IMR-90 (cell line): Measurements from ENCODE around the gene PRKAG1. TPM values are rescaled to one million over a fixed set of nuclear protein-coding genes. Genes with fewer than 3 reads are reported as not detected.
A peak's percentile ranks its signal among the peaks of the same experiment; 100 is the strongest.

Experiments used
- ATAC-seq: fragments of 200-7000 bp; cut with Tn5 transposase; 2 replicates; pipeline ENCODE4 v1.9.1; 2020; ENCODE audit warnings: low read depth, mild to moderate bottlenecking, moderate library complexity
- BruUV-seq: library from RNA; stranded (reverse); fragments of 400-500 nt; replicated peaks from 2 replicates; lab custom pipeline; 2021; lab: Mats Ljungman, UMichigan
- CTCF ChIA-PET: fragments of 300-600 bp; formaldehyde crosslinking; extraction: SDS; loops from one replicate; lab custom pipeline; 2021; ENCODE audit warnings: antibody characterized with exemption; lab: Yijun Ruan, JAX
- POLR2A ChIA-PET: fragments of 300-600 bp; sonication (Branson Sonifier 250); formaldehyde crosslinking; loops from one replicate; lab custom pipeline; 2022; ENCODE audit warnings: antibody characterized with exemption; ENCODE audit not compliant: unreplicated experiment; lab: Charles Lee
- DNase-seq: peaks from one replicate; pipeline ENCODE4 v3.0.0; 2013
- H2AFZ ChIP-seq: replicated peaks from 2 replicates; pipeline ENCODE3; 2013; ENCODE audit warnings: low read length, mild to moderate bottlenecking; ENCODE audit not compliant: poor library complexity
- H2AK5ac ChIP-seq: 2 replicates; pipeline ENCODE4 v1.6.1; 2013; ENCODE audit warnings: low read depth, low read length, inconsistent platforms
- H2AK9ac ChIP-seq: replicated peaks from 2 replicates; pipeline ENCODE3; 2013; ENCODE audit warnings: mild to moderate bottlenecking, low read depth, low read length, moderate library complexity; ENCODE audit not compliant: poor library complexity
- H2BK120ac ChIP-seq: 2 replicates; pipeline ENCODE4 v1.6.1; 2013; ENCODE audit warnings: low read depth, low read length, inconsistent platforms
- H2BK15ac ChIP-seq: 3 replicates; pipeline ENCODE4 v1.6.1; 2013; ENCODE audit warnings: low read depth, low read length, inconsistent platforms
- H2BK20ac ChIP-seq: 2 replicates; pipeline ENCODE4 v1.6.1; 2013; ENCODE audit warnings: low read depth, mild to moderate bottlenecking, inconsistent platforms, low read length, moderate library complexity
- H2BK5ac ChIP-seq: 2 replicates; pipeline ENCODE4 v1.6.1; 2013; ENCODE audit warnings: mild to moderate bottlenecking, low read depth, low read length, inconsistent platforms; ENCODE audit not compliant: poor library complexity, severe bottlenecking
- H3K14ac ChIP-seq: replicated peaks from 2 replicates; pipeline ENCODE4 v1.6.1; 2013; ENCODE audit warnings: low read depth, low read length, inconsistent platforms
- H3K18ac ChIP-seq: 2 replicates; pipeline ENCODE4 v1.6.1; 2013; ENCODE audit warnings: low read depth, low read length, control low read depth
- H3K23ac ChIP-seq: 2 replicates; pipeline ENCODE4 v1.6.1; 2013; ENCODE audit warnings: low read depth, low read length, inconsistent platforms
- H3K27ac ChIP-seq: 2 replicates; pipeline ENCODE4 v1.5.1; 2013; ENCODE audit warnings: mild to moderate bottlenecking, control low read depth, low read length; ENCODE audit not compliant: insufficient read depth
- H3K27me3 ChIP-seq: 2 replicates; pipeline ENCODE4 v1.6.1; 2013; ENCODE audit warnings: low read length; ENCODE audit not compliant: control insufficient read depth, insufficient read depth
- H3K36me3 ChIP-seq: 2 replicates; pipeline ENCODE4 v1.6.1; 2013; ENCODE audit warnings: low read length, mixed read lengths; ENCODE audit not compliant: control insufficient read depth, insufficient read depth
- H3K4ac ChIP-seq: 2 replicates; pipeline ENCODE4 v1.6.1; 2013; ENCODE audit warnings: low read depth, low read length, inconsistent platforms
- H3K4me1 ChIP-seq: 2 replicates; pipeline ENCODE4 v1.6.1; 2013; ENCODE audit warnings: low read length, mixed read lengths; ENCODE audit not compliant: control insufficient read depth, insufficient read depth
- H3K4me2 ChIP-seq: 2 replicates; pipeline ENCODE4 v1.6.1; 2013; ENCODE audit warnings: low read depth, mild to moderate bottlenecking, control low read depth, low read length, moderate library complexity
- H3K4me3 ChIP-seq: 2 replicates; pipeline ENCODE4 v1.5.1; 2013; ENCODE audit warnings: low read depth, mild to moderate bottlenecking, control low read depth, low read length, moderate library complexity; ENCODE audit not compliant: insufficient read depth
- H3K56ac ChIP-seq: 2 replicates; pipeline ENCODE4 v1.6.1; 2013; ENCODE audit warnings: low read length, inconsistent platforms; ENCODE audit not compliant: insufficient read depth; ENCODE audit errors: extremely low read depth
- H3K79me1 ChIP-seq, 2 experiments: 2 replicates each; pipeline ENCODE4 v1.6.1; 2013; ENCODE audit warnings: low read length in 2 of 2, inconsistent platforms in 1 of 2, low read depth in 1 of 2
- H3K9ac ChIP-seq: 2 replicates; pipeline ENCODE4 v1.6.1; 2013; ENCODE audit warnings: low read depth, low read length, control low read depth
- H3K9me1 ChIP-seq: 2 replicates; pipeline ENCODE4 v1.6.1; 2013; ENCODE audit warnings: low read length, inconsistent platforms; ENCODE audit not compliant: insufficient read depth
- H3K9me3 ChIP-seq: 2 replicates; pipeline ENCODE4 v1.6.1; 2013; ENCODE audit warnings: low read length; ENCODE audit not compliant: control insufficient read depth, insufficient read depth
- H4K20me1 ChIP-seq: 2 replicates; pipeline ENCODE4 v1.6.1; 2013; ENCODE audit warnings: low read length, inconsistent platforms; ENCODE audit not compliant: insufficient read depth
- H4K5ac ChIP-seq: 2 replicates; pipeline ENCODE4 v1.6.1; 2013; ENCODE audit warnings: mild to moderate bottlenecking, low read depth, low read length, control low read depth
- H4K8ac ChIP-seq, 2 experiments: 2 replicates each; pipeline ENCODE4 v1.6.1; 2013; ENCODE audit warnings: low read depth in 2 of 2, low read length in 2 of 2, control low read depth in 1 of 2, inconsistent platforms in 1 of 2
- H4K91ac ChIP-seq: 2 replicates; pipeline ENCODE4 v1.6.1; 2013; ENCODE audit warnings: low read depth, low read length, inconsistent platforms; ENCODE audit not compliant: insufficient read depth
- CHD1 ChIP-seq: IDR thresholded peaks from 2 replicates; pipeline ENCODE4 v1.6.1; 2012; ENCODE audit warnings: low read depth, low read length, improper control_type of control experiment
- MAFK ChIP-seq: IDR thresholded peaks from 2 replicates; pipeline ENCODE4 v1.6.1; 2012; ENCODE audit warnings: low read depth, low read length, improper control_type of control experiment
- MXI1 ChIP-seq: IDR thresholded peaks from 2 replicates; pipeline ENCODE4 v1.6.1; 2012; ENCODE audit warnings: low read depth, mild to moderate bottlenecking, low read length, moderate library complexity, borderline replicate concordance
- NFE2L2 ChIP-seq: fragments of 150-350 bp; IDR thresholded peaks from 2 replicates; pipeline ENCODE4 v1.6.1; 2016; ENCODE audit warnings: low read depth, mild to moderate bottlenecking, low read length
- RAD21 ChIP-seq: IDR thresholded peaks from 2 replicates; pipeline ENCODE4 v1.6.1; 2012; ENCODE audit warnings: low read length, improper control_type of control experiment
- SMC3 ChIP-seq: fragments of 150-350 bp; IDR thresholded peaks from 2 replicates; pipeline ENCODE4 v1.6.1; 2016; ENCODE audit warnings: low read depth, mild to moderate bottlenecking, antibody characterized with exemption, low read length, moderate library complexity
- WGBS, 2 experiments: methylation state at CpG; one replicate each; pipeline versions ENCODE4 v1.1.5 to v1.1.7; 2013; ENCODE audit warnings: missing lambda C conversion rate in 2 of 2; ENCODE audit not compliant: insufficient read length in 1 of 2; ENCODE audit errors: extremely low coverage in 2 of 2; 5-methylcytosine and 5-hydroxymethylcytosine counted together
- dilution Hi-C: fragments of 300-500 bp; cut with HindIII; formaldehyde crosslinking; loops from one replicate; pipeline ENCODE4 v1.14.3; 2018; ENCODE audit warnings: low sequenced_read_pairs; ENCODE audit not compliant: unreplicated experiment
- in situ Hi-C: fragments of 300-500 bp; cut with MboI; formaldehyde crosslinking; loops from 3 replicates; pipeline ENCODE4 v1.14.3; 2019; ENCODE audit warnings: low sequenced_read_pairs, inconsistent platforms, mixed read lengths
- intact Hi-C: fragments of 100-400 bp; cut with micrococcal nuclease; formaldehyde crosslinking; loops from 2 replicates; pipeline ENCODE4 v1.10.0; 2022
- polyA plus RNA-seq, 3 experiments: library from polyadenylated mRNA; depleted of rRNA; stranded (reverse); fragments of >200 nt; gene quantifications; 2 replicates each; pipeline ENCODE4 v1.2.3, GENCODE V29; 2012; ENCODE audit warnings: low replicate concordance in 1 of 3
- total RNA-seq: library from RNA; depleted of rRNA; stranded (reverse); fragments of >200 nt; gene quantifications from 2 replicates; pipeline ENCODE4 v1.2.3, GENCODE V29; 2012
- TF ChIP-seq, protein P1 (sequence below): conservative IDR thresholded peaks from 2 replicates; pipeline ENCODE4 v1.5.1; 2012; ENCODE audit warnings: mild to moderate bottlenecking, low read depth, low read length, improper control_type of control experiment
- TF ChIP-seq, protein P2 (sequence below): fragments of 150-350 bp; IDR thresholded peaks from 2 replicates; pipeline ENCODE4 v1.6.1; 2016; ENCODE audit warnings: low read depth, mild to moderate bottlenecking, low read length, moderate library complexity, borderline replicate concordance

The PRKAG1 gene
- total and polyA plus RNA-seq, 2 of the 4 experiments (the other 2 are of a cell fraction) = 81.1 to 106 TPM

DNA sequence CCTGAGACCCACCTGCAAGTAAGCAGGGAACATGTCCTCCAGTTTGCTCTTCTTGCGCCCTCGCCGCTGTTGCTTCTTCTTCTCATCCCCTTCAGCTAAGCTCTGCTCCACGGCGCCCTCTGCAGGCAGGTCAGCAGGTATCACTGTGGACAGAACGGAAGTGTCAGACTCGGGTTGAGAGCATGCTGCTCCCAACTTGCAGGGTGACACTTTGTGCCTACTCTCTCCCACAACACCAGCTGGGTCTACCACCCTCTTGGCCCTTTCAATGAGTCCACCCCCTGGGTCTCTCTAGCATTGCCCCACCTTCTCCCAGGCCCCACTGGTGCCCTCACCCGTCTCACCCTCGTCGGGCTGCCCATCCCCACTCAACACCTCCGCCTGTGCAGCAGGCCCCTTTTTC lies 25.3 kb upstream of the PRKAG1 start:
- Histone ChIP-seq H3K9me3 (no peaks in the 10 kb centered on the region), H3K4me2 (no peak overlapping the region), H3K4me1 (no peaks in the 10 kb centered on the region), H2AK9ac (peak overlapping the region; percentile 7), H2BK15ac (no peak overlapping the region), H4K20me1 (peaks cover 30% of the 10 kb centered on the region), H3K4me3 (no peak overlapping the region), H3K9ac (no peak overlapping the region), H3K14ac (no peak overlapping the region), H2BK20ac (no peak overlapping the region), H3K27me3 (no peaks in the 10 kb centered on the region), H3K18ac (no peak overlapping the region), H4K5ac (no peak overlapping the region), H3K23ac (no peak overlapping the region), H3K56ac (no peak overlapping the region), H4K91ac (no peak overlapping the region), H3K36me3 (peaks cover 85% of the 10 kb centered on the region), H2BK120ac (no peak overlapping the region), H2AFZ (peak overlapping the region; percentile 58), H4K8ac (no peak overlapping the region), H3K27ac (no peak overlapping the region), H2BK5ac (no peak overlapping the region), H3K79me1 (peaks cover 34 to 47% of the 10 kb centered on the region in 2 experiments), H3K4ac (no peak overlapping the region), H3K9me1 (no peaks in the 10 kb centered on the region), H2AK5ac (no peak overlapping the region)
- DNase-seq (peak; percentile 40), ATAC-seq (peak; percentile 80)
- intact Hi-C loops = no loop called here
- in situ Hi-C loops = no loop called here
- ChIA-PET CTCF (interaction anchor here (0.6 to 1.0 kb wide), 2 partner anchors 21 to 86 kb away, joined by 3 read pairs; no protein-coding TSS in a partner anchor), POLR2A (no interaction called here)
- TF ChIP-seq MXI1 (no peak), SMC3 (peak; percentile 20; the same call in 1 of the 2 replicates), RAD21 (0 out of 2 replicates have a peak, but pooled peaks have one; percentile 11), MAFK (no peak), NFE2L2 (no peak), CHD1 (no peak)
- TF ChIP-seq, protein P1, sequence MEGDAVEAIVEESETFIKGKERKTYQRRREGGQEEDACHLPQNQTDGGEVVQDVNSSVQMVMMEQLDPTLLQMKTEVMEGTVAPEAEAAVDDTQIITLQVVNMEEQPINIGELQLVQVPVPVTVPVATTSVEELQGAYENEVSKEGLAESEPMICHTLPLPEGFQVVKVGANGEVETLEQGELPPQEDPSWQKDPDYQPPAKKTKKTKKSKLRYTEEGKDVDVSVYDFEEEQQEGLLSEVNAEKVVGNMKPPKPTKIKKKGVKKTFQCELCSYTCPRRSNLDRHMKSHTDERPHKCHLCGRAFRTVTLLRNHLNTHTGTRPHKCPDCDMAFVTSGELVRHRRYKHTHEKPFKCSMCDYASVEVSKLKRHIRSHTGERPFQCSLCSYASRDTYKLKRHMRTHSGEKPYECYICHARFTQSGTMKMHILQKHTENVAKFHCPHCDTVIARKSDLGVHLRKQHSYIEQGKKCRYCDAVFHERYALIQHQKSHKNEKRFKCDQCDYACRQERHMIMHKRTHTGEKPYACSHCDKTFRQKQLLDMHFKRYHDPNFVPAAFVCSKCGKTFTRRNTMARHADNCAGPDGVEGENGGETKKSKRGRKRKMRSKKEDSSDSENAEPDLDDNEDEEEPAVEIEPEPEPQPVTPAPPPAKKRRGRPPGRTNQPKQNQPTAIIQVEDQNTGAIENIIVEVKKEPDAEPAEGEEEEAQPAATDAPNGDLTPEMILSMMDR = peak; percentile 49
- TF ChIP-seq, protein P2, sequence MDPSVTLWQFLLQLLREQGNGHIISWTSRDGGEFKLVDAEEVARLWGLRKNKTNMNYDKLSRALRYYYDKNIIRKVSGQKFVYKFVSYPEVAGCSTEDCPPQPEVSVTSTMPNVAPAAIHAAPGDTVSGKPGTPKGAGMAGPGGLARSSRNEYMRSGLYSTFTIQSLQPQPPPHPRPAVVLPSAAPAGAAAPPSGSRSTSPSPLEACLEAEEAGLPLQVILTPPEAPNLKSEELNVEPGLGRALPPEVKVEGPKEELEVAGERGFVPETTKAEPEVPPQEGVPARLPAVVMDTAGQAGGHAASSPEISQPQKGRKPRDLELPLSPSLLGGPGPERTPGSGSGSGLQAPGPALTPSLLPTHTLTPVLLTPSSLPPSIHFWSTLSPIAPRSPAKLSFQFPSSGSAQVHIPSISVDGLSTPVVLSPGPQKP = no peak
- dilution Hi-C loops = no loop called here
- no TSS peak for BruUV-seq
- WGBS, 2 experiments = 56% methylated on average over 7 of the region's 11 CpGs; no CpG with 5 or more reads in 1 of the 2 experiments
